Activated gamma-delta T cell (primary cell): ENCODE results near the gene FNDC3B.

Experiments
- DNase-seq: peaks from one replicate; lab custom pipeline; 2025; lab: John Stamatoyannopoulos, UW

Gene FNDC3B

DNA sequence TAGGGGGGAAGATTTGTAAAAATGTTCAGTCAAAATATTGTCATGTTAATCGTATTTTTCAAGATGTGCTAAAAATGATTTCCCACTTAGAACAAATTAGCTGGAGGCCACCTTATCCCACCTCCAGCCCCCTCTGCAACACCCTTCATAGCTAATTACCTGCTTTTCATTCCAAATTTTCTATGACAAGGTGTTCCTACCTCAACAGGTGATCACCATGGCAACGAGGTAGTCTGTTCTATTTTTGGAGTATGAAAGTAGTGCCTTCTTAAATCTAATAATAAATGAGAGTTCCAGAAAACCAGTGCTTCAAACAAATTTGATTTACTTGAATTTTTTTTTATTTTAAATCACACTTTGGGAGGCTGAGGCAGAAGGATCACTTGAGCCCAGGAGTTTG lies 149.8 kb downstream of the FNDC3B start:
- DNase-seq, result no peak

DNA sequence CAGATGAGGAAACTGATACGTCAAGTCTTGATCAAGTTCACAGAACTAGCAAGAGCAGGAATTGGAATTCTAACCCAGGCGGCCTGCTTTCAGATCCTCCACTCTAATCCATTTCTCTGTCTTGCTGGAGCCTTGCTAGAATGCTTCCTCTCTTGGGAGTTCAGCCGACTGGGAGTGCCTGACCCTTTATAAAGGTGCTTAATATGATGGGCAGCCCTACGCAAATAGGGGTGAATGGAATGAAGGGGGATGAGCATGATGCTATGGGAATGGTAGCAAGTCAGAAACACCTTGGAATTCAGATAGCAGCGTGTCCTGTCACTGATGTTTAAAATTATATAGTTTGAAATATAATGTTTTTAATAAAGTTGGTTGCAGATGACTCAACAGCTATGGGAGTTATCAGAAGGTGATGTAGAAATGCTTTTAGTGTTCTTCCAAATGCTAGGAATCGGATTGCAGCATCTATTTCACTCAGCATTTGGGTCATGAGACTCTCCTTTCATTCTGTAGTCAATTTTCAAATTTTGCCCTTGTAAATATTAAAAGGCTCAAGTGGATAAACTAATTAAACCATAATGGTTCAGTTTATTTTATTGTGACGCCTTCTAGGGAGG lies 150.7 kb downstream of the FNDC3B start:
- DNase-seq, result no peak

DNA sequence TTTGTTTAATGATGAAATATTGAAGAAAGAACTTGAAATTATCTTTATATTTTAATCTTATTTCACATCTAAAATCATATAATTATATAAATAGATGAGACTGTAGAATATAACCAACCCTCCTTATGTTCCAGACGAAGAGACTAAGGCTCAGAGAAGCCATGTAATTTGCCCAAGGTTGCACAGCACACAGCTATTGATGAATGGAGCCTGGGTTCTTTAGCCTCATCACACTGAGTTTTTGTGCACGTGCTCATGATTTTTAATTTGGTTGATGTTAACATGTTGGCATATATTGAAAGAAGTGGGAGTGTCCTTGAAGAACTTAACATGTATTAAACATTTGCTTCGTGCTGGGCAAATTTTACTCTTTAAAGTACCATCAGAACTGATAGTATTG lies 151.6 kb downstream of the FNDC3B start:
- DNase-seq, result no peak

DNA sequence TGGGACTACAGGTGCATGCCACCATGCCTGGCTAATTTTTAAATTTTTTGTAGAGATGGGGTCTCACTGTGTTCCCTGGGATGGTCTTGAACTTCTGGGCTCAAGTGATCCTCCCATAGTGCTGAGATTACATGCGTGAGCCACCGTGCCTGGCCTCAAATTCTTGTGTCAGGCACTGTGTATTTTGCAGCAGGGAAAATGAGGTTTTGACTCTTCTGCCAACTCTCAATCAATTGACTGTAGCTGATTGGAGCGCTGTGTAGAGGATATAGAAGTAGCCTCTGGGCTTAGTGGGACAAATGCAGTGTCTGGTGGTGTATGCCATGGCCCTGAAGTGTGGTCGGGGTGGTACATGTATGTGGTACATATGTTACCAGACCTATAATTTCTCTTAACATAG lies 152.3 kb downstream of the FNDC3B start:
- DNase-seq, result no peak

DNA sequence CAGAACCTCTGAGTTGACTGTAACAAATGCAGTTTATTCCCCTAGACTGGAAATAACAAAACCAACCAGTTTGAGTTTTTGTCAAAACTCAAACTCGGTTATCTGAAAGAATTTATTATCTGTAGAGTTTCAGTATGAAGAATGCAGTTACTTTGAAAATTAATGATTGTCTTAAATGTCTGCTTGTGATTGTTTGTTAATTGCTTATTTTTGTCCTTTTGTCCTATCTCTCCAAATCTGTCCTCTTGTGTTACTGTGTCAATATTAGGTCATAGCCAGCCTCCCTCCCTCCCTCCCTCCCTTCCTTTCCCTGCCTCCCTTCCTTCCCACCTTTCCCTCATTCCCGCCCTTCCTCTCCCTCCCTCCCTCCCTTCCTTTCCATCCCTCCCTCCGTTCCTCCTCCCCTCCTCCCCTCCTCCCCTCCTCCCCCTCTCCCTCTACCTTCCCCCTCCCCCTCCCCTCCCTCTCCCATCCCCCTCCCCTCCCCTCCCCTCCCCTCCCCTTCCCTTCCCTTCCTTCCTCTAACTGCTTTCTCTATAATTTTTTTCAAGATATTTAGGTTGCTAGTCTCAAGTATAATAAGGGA lies 153.5 kb downstream of the FNDC3B start:
- no peak for DNase-seq

DNA sequence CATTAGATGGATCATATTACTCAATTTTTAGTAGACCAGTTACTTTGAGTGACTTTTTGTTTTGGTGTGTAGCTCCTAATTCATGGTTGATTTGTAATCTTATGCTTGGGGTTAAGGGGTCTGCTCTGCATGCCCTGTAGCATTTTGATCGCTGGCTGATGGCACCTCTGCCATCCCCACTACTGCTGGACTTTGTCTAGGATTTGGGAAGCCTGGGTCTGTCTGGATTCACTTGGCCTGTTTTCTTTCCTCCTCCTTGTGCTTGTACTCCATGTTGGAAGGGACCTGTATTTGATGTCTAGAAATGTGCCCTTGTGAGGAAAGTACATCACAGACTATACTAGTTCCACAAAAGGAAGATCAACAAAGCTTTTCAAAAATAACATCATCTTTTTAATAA lies 154.1 kb downstream of the FNDC3B start:
- DNase-seq, result no peak

DNA sequence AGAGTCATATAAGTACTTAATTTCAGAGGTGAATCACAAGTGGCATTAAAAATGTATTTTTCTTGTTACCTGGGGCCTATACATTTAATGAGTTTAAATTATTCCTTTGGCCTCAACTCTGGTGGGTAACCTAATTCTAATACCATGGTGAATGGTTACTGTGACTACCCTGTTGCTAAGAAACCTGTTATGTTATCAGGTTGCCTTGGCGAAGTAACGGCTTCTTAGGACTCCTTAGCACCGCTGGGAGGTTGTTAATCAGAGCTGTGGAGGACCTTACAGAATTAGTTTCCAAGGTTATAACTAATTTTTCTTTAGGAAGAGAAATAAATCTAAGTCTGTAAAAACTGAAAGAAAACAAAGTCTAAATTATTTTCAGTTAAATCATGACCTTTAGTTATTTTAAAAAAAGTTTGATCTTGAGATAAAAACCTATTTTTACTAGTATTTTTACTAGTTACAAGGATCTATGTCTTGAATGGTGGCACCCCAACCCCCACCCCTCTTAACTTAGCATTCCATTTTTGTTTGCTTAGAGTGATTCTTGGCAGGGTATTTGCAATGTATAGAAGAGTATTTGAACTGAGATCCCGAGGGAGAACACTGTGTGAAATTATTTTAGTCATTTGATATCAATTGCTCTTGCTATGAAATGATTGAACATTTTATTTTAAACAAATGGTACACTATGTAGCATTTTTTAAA lies 155.5 kb downstream of the FNDC3B start:
- DNase-seq, result no peak

DNA sequence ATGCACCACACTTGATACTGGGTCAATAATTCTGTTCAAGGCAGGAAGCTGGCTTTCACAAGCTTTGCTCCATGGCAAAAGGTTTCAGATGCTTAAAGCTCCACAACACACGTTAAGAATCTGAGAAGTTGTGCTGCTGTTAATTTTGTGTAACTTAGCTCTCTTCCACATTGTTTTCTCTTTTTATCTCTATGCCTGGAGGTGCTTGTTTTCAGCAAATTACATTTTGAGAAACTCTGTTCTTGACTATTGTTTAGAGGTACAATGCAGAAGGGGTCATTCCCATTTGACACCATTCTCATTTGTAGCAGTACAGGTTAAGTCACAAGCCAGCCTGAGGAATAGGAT lies 156.0 kb downstream of the FNDC3B start:
- no peak for DNase-seq

DNA sequence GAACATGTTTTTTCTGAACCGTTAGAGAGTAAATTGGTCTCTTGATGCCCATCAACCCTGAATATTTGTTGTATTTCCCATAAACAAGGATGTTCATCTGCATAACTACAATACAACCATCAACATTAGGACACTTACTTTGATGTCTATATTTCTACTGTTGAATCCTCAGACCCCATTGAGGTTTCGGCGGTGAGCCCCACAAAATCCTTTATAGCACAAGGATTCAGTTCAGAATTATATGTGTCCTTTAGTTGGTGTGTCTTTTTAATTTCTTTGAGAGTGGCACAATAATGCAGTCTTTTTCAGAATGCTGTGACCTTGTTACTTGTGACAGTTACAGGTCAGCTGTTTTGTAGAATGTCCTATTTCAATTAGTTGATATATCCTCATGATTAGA lies 158.0 kb downstream of the FNDC3B start:
- DNase-seq, result no peak

DNA sequence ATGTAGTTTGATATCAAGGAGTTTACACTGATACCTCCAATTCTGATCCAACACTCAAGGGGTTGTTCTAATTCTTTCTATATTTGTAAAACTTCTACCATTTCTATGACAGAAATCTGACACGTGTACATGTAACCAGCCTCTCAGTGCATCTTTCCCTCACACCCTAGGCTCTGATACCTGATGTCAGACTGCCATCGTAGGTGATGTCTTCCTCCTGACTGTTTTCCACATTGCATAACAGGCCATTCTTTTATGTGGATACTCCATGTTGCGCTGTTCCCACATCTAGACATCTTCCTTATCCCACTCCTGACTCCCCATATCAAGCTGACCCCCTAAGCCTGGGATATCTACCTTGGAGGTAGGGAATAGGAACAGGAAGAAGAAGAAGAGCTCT lies 159.1 kb downstream of the FNDC3B start:
- no peak for DNase-seq

DNA sequence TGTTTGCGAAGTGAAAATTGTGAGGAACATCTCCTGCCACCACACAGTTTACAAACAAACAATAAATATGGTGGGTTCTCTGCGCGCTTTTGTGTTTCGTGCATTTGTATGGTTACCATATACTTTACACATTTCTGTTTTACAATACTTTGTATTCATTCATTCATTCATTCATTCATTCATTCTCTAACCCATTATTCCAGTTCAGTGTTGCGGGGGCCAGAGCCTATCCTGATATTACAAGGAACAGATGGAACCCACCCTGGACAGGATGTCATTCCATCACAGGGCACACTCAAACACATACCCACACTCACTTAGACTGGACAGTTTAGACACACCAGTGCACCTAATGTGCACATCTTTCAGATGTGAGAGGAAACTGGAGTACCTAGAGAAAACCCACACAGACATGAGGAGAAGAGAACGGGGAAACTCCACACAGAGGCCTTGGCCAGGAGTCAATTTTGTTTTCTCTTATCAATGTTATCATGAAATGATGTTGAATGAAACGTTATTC lies 160.5 kb downstream of the FNDC3B start:
- no peak for DNase-seq

DNA sequence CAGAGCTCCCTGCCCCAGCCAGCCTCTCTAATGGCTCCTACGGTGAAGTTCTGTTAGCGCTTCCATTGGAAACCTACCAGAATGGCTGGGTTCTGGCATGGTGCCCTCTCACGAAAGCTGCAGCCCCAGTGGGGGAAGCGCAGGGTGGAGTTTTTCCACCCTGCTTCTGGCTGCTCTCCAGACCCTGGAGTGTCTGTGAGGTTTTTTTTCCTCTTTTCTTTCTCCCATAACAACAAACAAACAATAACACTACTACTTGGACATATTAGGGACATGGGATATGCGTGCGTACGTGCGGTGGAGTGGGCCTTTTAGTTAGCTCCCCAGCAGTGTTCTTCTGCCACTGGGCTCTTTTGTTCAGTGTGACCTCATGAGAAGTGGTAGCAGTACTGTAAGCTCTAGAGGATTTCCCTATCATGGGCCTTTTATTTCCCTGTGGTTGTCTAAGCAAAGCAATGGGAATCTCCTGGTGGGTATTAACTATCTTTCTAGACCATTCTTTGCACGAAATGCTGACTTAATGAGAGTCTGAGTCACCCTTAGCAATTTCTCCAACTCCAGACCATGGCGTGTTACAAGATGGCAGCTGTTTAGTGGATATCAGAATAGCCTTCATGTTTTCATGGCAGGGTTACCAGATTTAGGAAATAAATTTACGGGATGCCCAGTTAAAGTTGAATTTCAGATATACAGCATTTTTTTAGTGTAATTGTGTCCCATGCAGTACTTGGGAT lies 161.9 kb downstream of the FNDC3B start:
- no peak for DNase-seq

DNA sequence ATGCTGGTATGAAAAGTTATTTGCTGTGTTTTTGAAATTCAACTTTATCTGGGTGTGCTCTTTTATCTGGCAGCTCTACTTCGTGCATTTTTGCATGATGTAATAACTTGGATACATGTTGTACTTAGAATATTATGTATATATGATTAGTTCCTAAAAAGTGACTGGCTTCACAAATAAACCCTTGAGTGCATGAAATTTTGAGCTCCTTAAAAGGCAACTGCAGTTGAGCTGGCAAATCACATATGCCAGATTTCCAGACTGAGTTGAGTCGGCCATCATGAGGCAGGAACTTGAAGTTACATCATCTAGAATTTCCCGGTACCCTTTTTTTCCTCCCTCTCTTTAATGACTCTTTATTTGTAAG lies 162.5 kb downstream of the FNDC3B start:
- DNase-seq, result no peak

DNA sequence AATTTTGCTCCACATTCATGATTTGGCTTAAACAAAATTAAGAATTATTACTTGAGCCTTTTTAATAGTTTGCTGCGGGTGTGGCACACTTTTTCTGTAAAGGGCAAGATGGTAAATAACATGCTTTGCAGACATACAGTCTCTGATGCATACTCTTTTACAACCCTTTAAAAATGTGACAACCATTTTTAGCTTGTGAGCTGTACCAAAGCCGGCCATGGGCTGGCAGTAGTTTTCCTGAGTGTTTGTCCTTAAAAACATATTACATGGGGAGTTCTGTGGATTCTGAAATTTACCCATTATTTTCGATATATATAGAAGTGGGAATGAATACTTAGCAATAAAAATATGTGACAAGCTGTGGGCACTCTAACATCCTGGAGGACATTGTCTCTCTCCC lies 163.4 kb downstream of the FNDC3B start:
- DNase-seq, result no peak

DNA sequence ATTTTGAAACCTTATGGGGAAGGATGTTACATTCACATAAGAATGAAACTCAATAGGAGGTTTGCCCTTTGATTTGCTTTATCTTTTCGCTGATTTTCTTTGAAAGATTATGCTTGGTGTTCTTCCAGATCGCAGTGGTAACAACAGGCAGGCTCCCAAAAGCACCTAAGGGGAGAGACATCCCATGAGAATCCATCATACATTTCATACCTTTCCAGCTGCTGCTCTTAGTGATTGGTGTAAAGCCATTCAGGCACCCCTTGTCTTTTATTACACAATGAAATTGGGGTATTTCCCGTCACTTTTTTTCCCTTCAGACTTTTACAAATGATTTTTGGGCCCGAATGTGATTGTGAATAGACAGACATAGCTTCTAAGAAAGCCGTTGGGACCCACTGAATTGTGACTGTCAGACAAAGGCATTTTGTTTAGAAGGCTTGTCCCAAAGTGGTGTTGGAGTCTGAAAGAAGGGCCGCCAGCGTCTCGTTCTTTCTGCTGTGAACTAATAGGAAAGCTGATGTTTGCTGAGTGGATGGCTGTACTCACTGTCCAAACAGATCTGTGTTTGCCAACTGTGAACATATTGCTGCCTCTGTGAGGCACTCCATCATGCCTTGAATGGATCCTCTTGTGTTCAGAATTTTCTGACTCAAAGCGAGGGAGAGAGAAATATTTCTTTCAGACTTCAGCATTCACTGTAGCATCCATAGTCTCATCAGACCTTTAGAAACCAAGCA lies 164.3 kb downstream of the FNDC3B start:
- DNase-seq, result no peak

DNA sequence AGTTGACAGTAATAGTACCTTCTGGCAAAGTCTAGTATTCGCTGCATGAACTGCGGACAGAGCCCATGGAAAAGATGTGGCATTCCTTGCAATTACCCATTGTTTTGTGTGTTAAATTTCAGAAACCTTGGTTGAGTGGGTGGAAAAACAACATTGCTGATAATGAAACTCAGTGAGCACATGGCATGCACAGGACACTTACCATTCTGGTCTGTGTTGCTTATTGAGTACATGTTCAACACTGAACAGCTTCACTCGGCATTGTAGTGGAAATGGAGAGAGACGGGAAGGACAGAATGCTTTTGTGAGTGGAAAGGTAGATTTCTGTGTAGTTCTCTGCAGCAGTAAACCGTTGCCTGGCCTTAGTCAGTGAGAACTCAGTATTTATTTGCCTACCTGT lies 165.3 kb downstream of the FNDC3B start:
- no peak for DNase-seq

DNA sequence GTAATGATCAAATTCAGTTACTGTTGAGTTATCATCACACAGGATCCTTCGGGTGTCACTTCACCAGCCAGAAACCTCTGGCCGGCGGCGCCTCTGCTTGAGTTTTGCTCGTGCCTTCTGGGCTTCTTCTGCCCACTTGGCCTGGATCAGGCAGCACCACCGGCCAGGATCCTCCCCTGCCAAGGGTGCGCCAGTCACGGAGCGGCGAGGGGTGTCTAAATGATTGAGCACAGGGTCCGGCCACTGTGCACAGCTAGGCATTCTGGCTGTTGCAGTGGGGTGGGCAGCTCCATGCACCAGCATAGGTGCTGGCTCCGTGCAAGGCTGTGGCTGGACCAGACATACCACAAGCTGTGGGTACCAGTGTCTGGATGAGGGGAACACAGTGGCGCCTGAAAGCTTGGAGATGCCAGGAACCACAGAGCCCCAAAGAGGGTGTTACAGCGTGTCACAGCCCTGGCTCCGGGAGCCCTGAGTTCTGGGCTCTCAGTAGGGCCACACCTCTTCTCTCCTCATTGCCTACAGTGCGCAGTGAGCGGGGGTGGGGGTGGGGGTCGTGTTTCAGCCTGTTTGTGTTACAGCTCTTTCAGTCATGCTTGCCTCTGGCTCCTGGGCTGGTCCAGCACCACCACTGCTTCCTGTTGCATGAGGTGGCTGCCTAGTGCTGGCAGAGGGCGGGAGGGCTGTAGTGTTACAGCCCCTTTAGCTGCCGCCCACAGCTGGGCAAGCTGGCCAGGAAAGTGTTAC lies 169.4 kb downstream of the FNDC3B start:
- DNase-seq, result no peak

DNA sequence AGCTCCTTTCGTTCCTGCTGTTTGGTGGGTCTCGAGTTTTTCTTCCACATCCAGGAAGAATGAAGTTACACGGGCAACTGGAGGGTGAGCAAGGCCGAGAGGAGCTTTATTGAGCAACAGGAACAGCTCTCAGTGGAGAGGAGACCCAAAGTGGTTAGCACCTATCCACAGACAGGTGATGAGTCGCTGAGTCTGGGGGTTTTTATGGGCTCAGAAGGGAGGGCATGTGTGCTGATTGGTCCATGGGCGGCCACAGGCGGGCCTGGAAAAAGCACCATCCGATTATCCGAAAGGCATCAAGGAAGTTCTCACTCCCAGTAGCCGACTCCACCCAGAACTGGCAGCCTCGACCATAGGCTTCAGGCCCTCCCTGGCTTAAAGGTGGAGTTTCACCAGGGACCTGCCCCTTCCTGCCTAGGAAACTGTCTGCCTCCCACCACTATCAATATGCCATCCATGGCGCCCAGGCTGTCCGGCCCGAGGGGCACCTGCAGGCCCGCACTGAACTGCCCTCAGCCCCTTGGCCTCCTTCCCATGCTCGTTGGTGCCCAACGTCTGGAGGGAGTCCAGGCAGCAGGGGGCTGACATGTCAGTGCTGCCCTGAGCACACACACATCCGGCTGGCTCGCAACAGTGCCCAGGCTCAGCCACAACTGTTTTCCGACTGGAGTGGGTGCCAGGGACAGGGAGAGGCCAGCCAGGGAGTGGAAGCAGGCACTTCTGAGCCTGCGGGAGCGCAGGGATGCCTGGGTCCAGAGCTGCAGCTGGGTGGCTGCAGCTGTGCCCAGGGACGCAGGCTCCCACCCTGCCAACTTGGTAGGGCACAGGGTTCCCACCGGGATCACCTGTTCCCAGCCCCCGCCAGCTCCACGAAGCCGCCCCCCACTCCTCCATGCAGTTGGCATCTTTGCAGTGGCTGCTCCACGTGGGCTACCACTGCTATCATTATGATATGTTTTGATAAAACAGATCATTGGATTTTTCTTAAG lies 170.2 kb downstream of the FNDC3B start:
- DNase-seq, result no peak

DNA sequence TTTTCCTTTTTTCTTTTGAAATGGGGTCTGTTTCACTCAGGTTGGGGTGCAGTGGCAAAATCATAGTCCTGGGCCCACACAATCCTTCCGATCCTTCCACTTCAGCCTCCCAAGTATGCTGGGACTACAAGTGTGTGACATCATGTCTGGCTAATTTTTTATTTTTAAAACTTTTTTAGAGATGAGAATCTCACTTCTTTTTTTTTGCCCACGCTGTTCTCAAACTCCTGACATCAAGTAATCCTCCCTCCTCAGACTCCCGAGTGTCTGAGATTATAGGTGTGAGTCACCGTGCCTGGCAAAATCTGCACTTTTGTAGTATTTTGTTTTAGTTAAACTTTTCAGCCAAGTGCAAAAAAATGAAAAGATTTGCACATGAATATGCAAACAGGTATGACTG lies 171.0 kb downstream of the FNDC3B start:
- no peak for DNase-seq

DNA sequence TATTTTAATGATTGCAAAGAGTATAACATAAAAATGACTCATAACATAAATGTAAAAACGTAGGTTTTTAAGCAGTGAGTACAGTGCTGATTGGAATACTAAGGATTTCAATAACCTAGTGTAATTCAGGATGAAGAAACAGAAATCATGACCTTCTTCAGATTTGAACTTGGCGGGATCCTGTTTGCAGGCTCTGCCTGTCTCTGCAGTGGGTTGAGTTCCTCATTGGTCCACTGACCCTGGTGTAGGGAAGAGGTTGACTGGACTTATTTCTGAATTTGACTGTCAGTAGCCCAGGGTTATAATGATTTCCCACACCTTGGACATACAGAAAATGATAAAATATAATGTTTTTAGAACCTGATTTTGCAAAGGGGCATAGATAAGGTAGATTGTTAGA lies 171.7 kb downstream of the FNDC3B start:
- DNase-seq, result no peak
